ENCODE measurements around the gene KLF2.
"Not testable (repeated sequence)": the region's sequence is repeated elsewhere in the genome, so short reads cannot be mapped to it uniquely, and the experiment has no call there.

Gene KLF2

GRCh38 chr19:16301999-16302694 lies 22.5 kb upstream of the KLF2 start:
- Histone ChIP-seq H3K27me3 (replicated peaks; ENCODE audit: insufficient read depth, low read length) (no peaks in the 10 kb centered on the region), H2AFZ (ENCODE audit: low read length) (no peak overlapping the region), H3K79me2 (ENCODE audit: low read length) (no peaks in the 10 kb centered on the region), H3K36me3 (replicated peaks; ENCODE audit: insufficient read depth, low read length) (no peaks in the 10 kb centered on the region), H3K4me2 (ENCODE audit: low read depth, low read length) (no peak overlapping the region), H3K27ac (ENCODE audit: low read length) (no peak overlapping the region), H3K9me2 (replicated peaks; ENCODE audit: insufficient read depth, low read length) (no peaks in the 10 kb centered on the region), H3K9ac (ENCODE audit: low read length) (no peak overlapping the region), H4K20me1 (ENCODE audit: insufficient read depth, low read length) (no peaks in the 10 kb centered on the region), H3K4me3 (ENCODE audit: low read length) (no peak overlapping the region), H3K4me1 (ENCODE audit: low read length) (no peaks in the 10 kb centered on the region), H3F3A (ENCODE audit: insufficient read depth, low read length) (no peaks in the 10 kb centered on the region), H3K9me3 (replicated peaks; ENCODE audit: insufficient read depth, low read length) (no peaks in the 10 kb centered on the region)
- TF ChIP-seq EZH2phosphoT487 (IDR thresholded peaks at IDR 0.05; ENCODE audit: low read length) (no peak), CTCF (IDR thresholded peaks at IDR 0.05; ENCODE audit: low read length) (no peak), EZH2 (optimal IDR thresholded peaks at IDR 0.05; ENCODE audit: low read depth, low read length) (no peak)
- no peak for DNase-seq

GRCh38 chr19:16303755-16304154 lies 20.9 kb upstream of the KLF2 start:
- no peaks in the 10 kb centered on the region for H4K20me1 ChIP-seq (ENCODE audit: insufficient read depth, low read length)
- no peaks in the 10 kb centered on the region for H3F3A ChIP-seq (ENCODE audit: insufficient read depth, low read length)
- H3K27ac ChIP-seq (ENCODE audit: low read length), result no peak overlapping the region
- H3K27me3 ChIP-seq (replicated peaks; ENCODE audit: insufficient read depth, low read length), result no peaks in the 10 kb centered on the region
- H3K4me1 ChIP-seq (ENCODE audit: low read length), result no peaks in the 10 kb centered on the region
- H3K4me2 ChIP-seq (ENCODE audit: low read depth, low read length), result no peak overlapping the region
- H3K9me2 ChIP-seq (replicated peaks; ENCODE audit: insufficient read depth, low read length), result no peaks in the 10 kb centered on the region
- no peaks in the 10 kb centered on the region for H3K79me2 ChIP-seq (ENCODE audit: low read length)
- H3K9me3 ChIP-seq (replicated peaks; ENCODE audit: insufficient read depth, low read length), result no peaks in the 10 kb centered on the region
- no peak overlapping the region for H3K4me3 ChIP-seq (ENCODE audit: low read length)
- H2AFZ ChIP-seq (ENCODE audit: low read length), result no peak overlapping the region
- DNase-seq, result no peak
- no peak overlapping the region for H3K9ac ChIP-seq (ENCODE audit: low read length)
- H3K36me3 ChIP-seq (replicated peaks; ENCODE audit: insufficient read depth, low read length), result no peaks in the 10 kb centered on the region
- TF ChIP-seq CTCF (IDR thresholded peaks at IDR 0.05; ENCODE audit: low read length) (no peak), EZH2 (optimal IDR thresholded peaks at IDR 0.05; ENCODE audit: low read depth, low read length) (no peak), EZH2phosphoT487 (IDR thresholded peaks at IDR 0.05; ENCODE audit: low read length) (no peak)

GRCh38 chr19:16304511-16304910 lies 20.1 kb upstream of the KLF2 start:
- not testable (repeated sequence) for H3F3A ChIP-seq (ENCODE audit: insufficient read depth, low read length); H3K36me3 ChIP-seq (replicated peaks; ENCODE audit: insufficient read depth, low read length); H4K20me1 ChIP-seq (ENCODE audit: insufficient read depth, low read length); H3K4me2 ChIP-seq (ENCODE audit: low read depth, low read length); H2AFZ ChIP-seq (ENCODE audit: low read length); H3K79me2 ChIP-seq (ENCODE audit: low read length); H3K9me2 ChIP-seq (replicated peaks; ENCODE audit: insufficient read depth, low read length); H3K27me3 ChIP-seq (replicated peaks; ENCODE audit: insufficient read depth, low read length); H3K9ac ChIP-seq (ENCODE audit: low read length); H3K4me1 ChIP-seq (ENCODE audit: low read length); DNase-seq; H3K9me3 ChIP-seq (replicated peaks; ENCODE audit: insufficient read depth, low read length); H3K4me3 ChIP-seq (ENCODE audit: low read length); H3K27ac ChIP-seq (ENCODE audit: low read length)

GRCh38 chr19:16305060-16305459 lies 19.6 kb upstream of the KLF2 start:
- H2AFZ ChIP-seq (ENCODE audit: low read length); H4K20me1 ChIP-seq (ENCODE audit: insufficient read depth, low read length); H3K9ac ChIP-seq (ENCODE audit: low read length); H3K4me1 ChIP-seq (ENCODE audit: low read length); H3K4me2 ChIP-seq (ENCODE audit: low read depth, low read length); H3K27me3 ChIP-seq (replicated peaks; ENCODE audit: insufficient read depth, low read length); H3K4me3 ChIP-seq (ENCODE audit: low read length); H3F3A ChIP-seq (ENCODE audit: insufficient read depth, low read length); DNase-seq; H3K36me3 ChIP-seq (replicated peaks; ENCODE audit: insufficient read depth, low read length); H3K9me2 ChIP-seq (replicated peaks; ENCODE audit: insufficient read depth, low read length); H3K9me3 ChIP-seq (replicated peaks; ENCODE audit: insufficient read depth, low read length); H3K27ac ChIP-seq (ENCODE audit: low read length); H3K79me2 ChIP-seq (ENCODE audit: low read length): not testable (repeated sequence)
